Sigmoid colon (tissue), 7 donors: ENCODE results near the gene TRMT1. TPM values are rescaled to one million over a fixed set of nuclear protein-coding genes. Genes with fewer than 3 reads are reported as not detected.

Source experiments
- DNase-seq: peaks from one replicate; pipeline ENCODE4 v3.0.0-alpha.2; 2019
- H3K27ac ChIP-seq, 4 donors: fragments of 200-600 bp; sonication (generic); one replicate each; pipeline ENCODE4 v1.5.1; 2016 to 2019; ENCODE audit warnings: mild to moderate bottlenecking in 1 of 4
- H3K27me3 ChIP-seq, 3 donors: fragments of 200-600 bp; sonication (generic); one replicate each; pipeline ENCODE4 v1.5.1; 2019; ENCODE audit warnings: mild to moderate bottlenecking in 1 of 3
- H3K36me3 ChIP-seq, 4 donors: fragments of 200-600 bp; sonication (generic); one replicate each; pipeline ENCODE4 v1.5.1; 2016 to 2019
- H3K4me1 ChIP-seq, 4 donors: fragments of 200-600 bp; sonication (generic); one replicate each; pipeline ENCODE4 v1.5.1; 2017 to 2019
- H3K4me3 ChIP-seq, 4 donors: fragments of 200-600 bp; sonication (generic); one replicate each; pipeline ENCODE4 v1.5.1; 2017 to 2019; ENCODE audit warnings: mild to moderate bottlenecking in 2 of 4, moderate library complexity in 1 of 4
- H3K9me3 ChIP-seq, 4 donors: fragments of 200-600 bp in 3 of 4; sonication (generic) in 3 of 4; one replicate each; pipeline versions ENCODE4 v1.5.1 to v1.6.1; 2013 to 2019
- CTCF ChIP-seq, 4 experiments: fragments of 450-650 bp in 3 of 4; fragments of 200-600 bp in 1 of 4; IDR thresholded peaks; one replicate each; pipeline ENCODE4 v1.5.1; 2016 to 2019; ENCODE audit warnings: antibody characterized with exemption in 4 of 4, mild to moderate bottlenecking in 3 of 4, moderate library complexity in 2 of 4
- EP300 ChIP-seq, 4 donors: sonication (generic); formaldehyde crosslinking; IDR thresholded peaks; one replicate each; pipeline ENCODE4 v1.6.1; 2017; ENCODE audit warnings: antibody characterized with exemption in 4 of 4
- POLR2A ChIP-seq, 2 donors: fragments of 450-650 bp; IDR thresholded peaks; one replicate each; pipeline ENCODE4 v1.6.1; 2016; ENCODE audit warnings: antibody characterized with exemption in 2 of 2, mild to moderate bottlenecking in 2 of 2, moderate library complexity in 2 of 2
- POLR2AphosphoS5 ChIP-seq, 4 donors: sonication (generic); formaldehyde crosslinking; IDR thresholded peaks; one replicate each; pipeline ENCODE4 v1.6.1; 2017; ENCODE audit warnings: antibody characterized with exemption in 4 of 4
- WGBS, 2 donors: extraction: QIAGEN DNeasy Blood & Tissue Kit; methylation state at CpG; one replicate each; pipeline ENCODE4 v1.1.7; 2013; 5-methylcytosine and 5-hydroxymethylcytosine counted together
- intact Hi-C: fragments of 100-400 bp; cut with DNase I; formaldehyde crosslinking; loops from one replicate; pipeline ENCODE4 v1.15.1; 2023
- polyA plus RNA-seq, 3 donors: library from polyadenylated mRNA; stranded (reverse); fragments of 200-250 nt; gene quantifications; one replicate each; pipeline ENCODE4 v1.2.3, GENCODE V29; 2013
- total RNA-seq, 4 donors: library from RNA; depleted of rRNA; stranded (reverse); fragments of >200 nt; gene quantifications; one replicate each; pipeline ENCODE4 v1.1.0, GENCODE V29; 2016
- donor health status: healthy with polysubstance abuse.
- donor health status: Bipolar disorder and iron deficiency.
- donor health status: healthy.

The TRMT1 gene
- total and polyA plus RNA-seq, 7 donors = 6.7 to 48.6 (median 19.3) TPM

- DNase-seq = peak; percentile 99
- peak in 1 of 4 donors; percentile 71 for TF ChIP-seq EP300 (IDR thresholded peaks at IDR 0.05)
- peak; percentile 68 to 92 (median 83) for TF ChIP-seq POLR2AphosphoS5 (IDR thresholded peaks at IDR 0.05)
- TF ChIP-seq POLR2A (IDR thresholded peaks at IDR 0.05) = peak in 1 of 2 donors; percentile 64
- no peak for TF ChIP-seq CTCF (IDR thresholded peaks at IDR 0.05)
- intact Hi-C loops = loop anchor here (5.0 kb wide), 1 partner anchor 684 kb away; no protein-coding TSS in a partner anchor
- peak overlapping the region; percentile 25 to 47 (median 44) for H3K4me3 ChIP-seq
- peak overlapping the region; percentile 91 to 94 (median 94) for H3K27ac ChIP-seq
- peaks cover 0 to 43% (median 36%) of the 10 kb centered on the region in 4 donors for H3K4me1 ChIP-seq
- H3K27me3 ChIP-seq = no peaks in the 10 kb centered on the region
- no peaks in the 10 kb centered on the region for H3K9me3 ChIP-seq
- H3K36me3 ChIP-seq = no peaks in the 10 kb centered on the region
- WGBS, 2 donors = 1 to 2% methylated on average over 58 of the region's 58 CpGs
These were observed 46.4 kb upstream of the TRMT1 start for GRCh38 chr19:13162724-13163608.

GRCh38 chr19:13160557-13160956, 44.0 kb upstream of the TRMT1 start:
- no peak for TF ChIP-seq POLR2AphosphoS5 (IDR thresholded peaks at IDR 0.05)
- no peak for TF ChIP-seq CTCF (IDR thresholded peaks at IDR 0.05)
- TF ChIP-seq POLR2A (IDR thresholded peaks at IDR 0.05) = no peak
- no peak for TF ChIP-seq EP300 (IDR thresholded peaks at IDR 0.05)
- intact Hi-C loops = loop anchor here (5.0 kb wide), 1 partner anchor 687 kb away; no protein-coding TSS in a partner anchor
- H3K4me1 ChIP-seq = peaks cover 0 to 39% (median 32%) of the 10 kb centered on the region in 4 donors
- H3K36me3 ChIP-seq = no peaks in the 10 kb centered on the region
- 71 to 82% methylated on average over 1 of the region's 1 CpG for WGBS, 2 donors
- no peaks in the 10 kb centered on the region for H3K27me3 ChIP-seq
- no peak for DNase-seq
- no peaks in the 10 kb centered on the region for H3K9me3 ChIP-seq
- no peak overlapping the region for H3K4me3 ChIP-seq
- no peak overlapping the region for H3K27ac ChIP-seq

- intact Hi-C loops = loop anchor here (5.0 to 10.0 kb wide), 2 partner anchors 165 to 688 kb away; partner anchors contain the start of gene NFIX
- no peaks in the 10 kb centered on the region for H3K27me3 ChIP-seq
- TF ChIP-seq CTCF (IDR thresholded peaks at IDR 0.05) (no peak), POLR2A (IDR thresholded peaks at IDR 0.05) (no peak), POLR2AphosphoS5 (IDR thresholded peaks at IDR 0.05) (no peak), EP300 (IDR thresholded peaks at IDR 0.05) (no peak)
- no peaks in the 10 kb centered on the region for H3K36me3 ChIP-seq
- H3K9me3 ChIP-seq = no peaks in the 10 kb centered on the region
- 96 to 97% methylated on average over 3 of the region's 3 CpGs for WGBS, 2 donors
- H3K4me1 ChIP-seq = peaks cover 0 to 41% (median 39%) of the 10 kb centered on the region in 4 donors
- H3K4me3 ChIP-seq = no peak overlapping the region
- H3K27ac ChIP-seq = no peak overlapping the region
- no peak for DNase-seq
These were observed 43.2 kb upstream of the TRMT1 start for GRCh38 chr19:13159713-13160112.

GRCh38 chr19:13155472-13156359, 39.2 kb upstream of the TRMT1 start:
- Histone ChIP-seq H3K4me3 (peak overlapping the region; percentile 64 to 96 (median 84)), H3K36me3 (no peaks in the 10 kb centered on the region), H3K9me3 (no peaks in the 10 kb centered on the region), H3K4me1 (peaks cover 6 to 24% (median 19%) of the 10 kb centered on the region in 4 donors), H3K27ac (peak overlapping the region; percentile 92 to 100 (median 100)), H3K27me3 (no peaks in the 10 kb centered on the region)
- intact Hi-C loops = loop anchor here (10.0 kb wide), 1 partner anchor 161 kb away; the partner anchor contains the start of gene NFIX
- TF ChIP-seq POLR2AphosphoS5 (IDR thresholded peaks at IDR 0.05) (peak in 2 of 4 donors; percentile 31 to 45), EP300 (IDR thresholded peaks at IDR 0.05) (peak in 1 of 4 donors; percentile 17), CTCF (IDR thresholded peaks at IDR 0.05) (no peak), POLR2A (IDR thresholded peaks at IDR 0.05) (no peak)
- WGBS, 2 donors = 4 to 5% methylated on average over 55 of the region's 55 CpGs
- DNase-seq = peak; percentile 91
